ENCODE data around the gene DLG1.

DLG1 gene

GRCh38 chr3:197260491-197261163, 37.8 kb downstream of the DLG1 start:
- TF ChIP-seq, protein P1, sequence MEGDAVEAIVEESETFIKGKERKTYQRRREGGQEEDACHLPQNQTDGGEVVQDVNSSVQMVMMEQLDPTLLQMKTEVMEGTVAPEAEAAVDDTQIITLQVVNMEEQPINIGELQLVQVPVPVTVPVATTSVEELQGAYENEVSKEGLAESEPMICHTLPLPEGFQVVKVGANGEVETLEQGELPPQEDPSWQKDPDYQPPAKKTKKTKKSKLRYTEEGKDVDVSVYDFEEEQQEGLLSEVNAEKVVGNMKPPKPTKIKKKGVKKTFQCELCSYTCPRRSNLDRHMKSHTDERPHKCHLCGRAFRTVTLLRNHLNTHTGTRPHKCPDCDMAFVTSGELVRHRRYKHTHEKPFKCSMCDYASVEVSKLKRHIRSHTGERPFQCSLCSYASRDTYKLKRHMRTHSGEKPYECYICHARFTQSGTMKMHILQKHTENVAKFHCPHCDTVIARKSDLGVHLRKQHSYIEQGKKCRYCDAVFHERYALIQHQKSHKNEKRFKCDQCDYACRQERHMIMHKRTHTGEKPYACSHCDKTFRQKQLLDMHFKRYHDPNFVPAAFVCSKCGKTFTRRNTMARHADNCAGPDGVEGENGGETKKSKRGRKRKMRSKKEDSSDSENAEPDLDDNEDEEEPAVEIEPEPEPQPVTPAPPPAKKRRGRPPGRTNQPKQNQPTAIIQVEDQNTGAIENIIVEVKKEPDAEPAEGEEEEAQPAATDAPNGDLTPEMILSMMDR (IDR thresholded peaks at IDR 0.05; ENCODE audit: low read depth, low read length, missing control alignments): no peak
- in situ Hi-C loops (cut with HindIII; ENCODE audit: low sequenced_read_pairs): no loop called here
- DNase-seq (ENCODE audit: low read depth): no peak
- no peak overlapping the region for H3K4me3 ChIP-seq (ENCODE audit: low read depth, low read length)

DNA sequence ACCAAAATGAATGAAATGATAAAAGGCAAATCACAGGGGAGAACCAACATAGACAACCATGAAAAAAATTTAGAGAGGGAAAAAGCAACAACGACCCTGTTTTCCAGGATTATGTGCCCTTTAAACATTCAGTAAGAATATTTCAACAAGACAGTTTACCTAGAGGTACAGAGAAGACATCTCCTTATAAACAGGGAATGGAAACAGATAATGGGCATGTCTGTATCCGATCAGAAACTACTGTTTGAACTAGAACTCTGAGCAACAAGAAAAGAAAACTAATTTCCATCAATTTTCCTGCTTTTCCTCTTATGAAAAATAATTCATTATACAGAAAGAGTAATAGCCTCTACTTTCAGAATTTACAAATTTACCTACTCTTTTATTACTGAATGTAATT, 39.3 kb downstream of the DLG1 start:
- no peak for DNase-seq (ENCODE audit: low read depth)
- H3K4me3 ChIP-seq (ENCODE audit: low read depth, low read length): no peak overlapping the region
- TF ChIP-seq, protein P1 (IDR thresholded peaks at IDR 0.05; ENCODE audit: low read depth, low read length, missing control alignments): no peak
- in situ Hi-C loops (cut with HindIII; ENCODE audit: low sequenced_read_pairs): no loop called here

GRCh38 chr3:197258168-197258755, 40.1 kb downstream of the DLG1 start:
- no peak overlapping the region for H3K4me3 ChIP-seq (ENCODE audit: low read depth, low read length)
- in situ Hi-C loops (cut with HindIII; ENCODE audit: low sequenced_read_pairs): no loop called here
- DNase-seq (ENCODE audit: low read depth): no peak
- TF ChIP-seq, protein P1 (IDR thresholded peaks at IDR 0.05; ENCODE audit: low read depth, low read length, missing control alignments): no peak

DNA sequence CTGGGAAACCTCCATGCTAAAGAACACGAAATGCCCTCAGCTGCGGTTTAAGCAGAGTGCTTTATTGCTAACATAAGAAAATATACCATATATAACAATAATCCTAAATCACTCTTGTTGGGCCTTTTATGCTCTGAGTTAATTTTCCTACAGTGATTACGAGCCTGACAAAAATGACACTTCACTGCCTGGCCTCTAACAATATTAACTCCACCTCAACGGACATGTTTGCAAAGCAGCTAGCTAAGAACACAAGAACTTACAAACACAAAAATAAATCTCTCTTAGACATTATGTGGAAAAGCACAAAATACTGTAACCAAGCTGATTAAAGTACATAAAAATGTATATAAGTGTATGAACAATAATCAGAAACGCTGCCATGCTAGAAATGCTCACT, 40.7 kb downstream of the DLG1 start:
- H3K4me3 ChIP-seq (ENCODE audit: low read depth, low read length): no peak overlapping the region
- TF ChIP-seq, protein P1 (IDR thresholded peaks at IDR 0.05; ENCODE audit: low read depth, low read length, missing control alignments): no peak
- no peak for DNase-seq (ENCODE audit: low read depth)
- in situ Hi-C loops (cut with HindIII; ENCODE audit: low sequenced_read_pairs): no loop called here

DNA sequence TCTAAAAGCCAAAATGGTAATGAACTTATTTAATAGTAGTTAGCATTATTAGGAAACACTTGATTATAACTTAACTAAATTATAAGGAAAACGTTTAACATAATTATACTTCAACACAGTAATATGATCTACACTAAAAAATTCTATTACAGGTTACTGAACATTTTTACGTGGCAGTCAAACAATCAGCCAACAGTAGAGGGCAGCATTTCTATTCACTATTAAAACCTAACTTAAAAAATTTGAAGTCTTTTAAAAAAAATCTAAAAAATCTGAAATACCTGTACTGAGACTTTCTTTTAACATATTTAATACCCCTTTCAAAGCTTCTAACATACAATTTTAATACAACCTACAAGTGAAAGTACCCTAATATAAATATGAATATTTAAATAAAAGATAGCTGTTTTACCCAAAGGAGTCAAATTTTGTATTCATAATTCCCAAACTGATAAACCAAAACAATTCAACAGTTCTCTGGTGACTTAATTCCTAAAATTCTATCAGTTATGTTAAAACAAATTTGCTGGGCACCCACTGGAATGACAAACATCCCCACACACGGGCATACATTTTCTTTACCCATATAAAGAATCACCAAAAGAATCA, 41.5 kb downstream of the DLG1 start:
- TF ChIP-seq, protein P1 (IDR thresholded peaks at IDR 0.05; ENCODE audit: low read depth, low read length, missing control alignments): peak; percentile 46
- in situ Hi-C loops (cut with HindIII; ENCODE audit: low sequenced_read_pairs): no loop called here
- no peak overlapping the region for H3K4me3 ChIP-seq (ENCODE audit: low read depth, low read length)
- peak; percentile 61 for DNase-seq (ENCODE audit: low read depth)

DNA sequence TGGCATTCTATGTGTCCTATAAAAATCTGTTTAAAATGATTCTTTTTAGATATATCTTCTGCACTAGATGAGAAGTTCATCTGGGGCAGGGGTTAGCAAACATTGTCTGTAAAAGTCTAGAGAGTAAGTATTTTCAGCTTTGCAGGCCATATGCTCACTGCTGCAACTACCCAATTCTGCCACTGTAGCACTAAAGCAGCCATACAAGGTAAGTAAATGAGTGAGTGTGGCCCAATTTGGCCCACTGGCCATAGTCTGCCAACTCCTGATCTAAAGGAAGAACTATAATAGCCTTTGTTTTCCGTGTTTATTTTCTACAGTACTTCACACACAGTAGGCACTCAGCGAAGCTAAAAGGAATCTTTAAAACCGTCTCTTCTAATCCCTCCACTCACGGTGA, 42.3 kb downstream of the DLG1 start:
- no peak for DNase-seq (ENCODE audit: low read depth)
- in situ Hi-C loops (cut with HindIII; ENCODE audit: low sequenced_read_pairs): no loop called here
- TF ChIP-seq, protein P1 (IDR thresholded peaks at IDR 0.05; ENCODE audit: low read depth, low read length, missing control alignments): peak; percentile 16
- no peak overlapping the region for H3K4me3 ChIP-seq (ENCODE audit: low read depth, low read length)
